SU-DHL-6 (cell line): ENCODE measurements around the gene TMEM37.

Source experiments
- H2AFZ ChIP-seq: fragments of 200-600 bp; sonication (generic); 2 replicates; pipeline ENCODE4 v1.6.1; 2014; ENCODE audit warnings: low read depth, mild to moderate bottlenecking, moderate library complexity, mixed read lengths, antibody characterized with exemption, low read length; ENCODE audit not compliant: severe bottlenecking
- H3F3A ChIP-seq: fragments of 200-600 bp; shearing (Covaris generic); 2 replicates; pipeline ENCODE4 v1.6.0; 2016; ENCODE audit warnings: antibody characterized with exemption, mild to moderate bottlenecking; ENCODE audit not compliant: insufficient read depth
- H3K27ac ChIP-seq: fragments of 200-600 bp; sonication (generic); 2 replicates; pipeline ENCODE4 v1.5.1; 2016; ENCODE audit warnings: low read depth, mild to moderate bottlenecking, low read length, moderate library complexity, mixed read lengths
- H3K27me3 ChIP-seq: fragments of 200-600 bp; sonication (generic), shearing (Covaris generic); 2 replicates; pipeline ENCODE4 v1.6.0; 2014; ENCODE audit warnings: mild to moderate bottlenecking, low read length
- H3K36me3 ChIP-seq: fragments of 200-600 bp; sonication (generic); 2 replicates; pipeline ENCODE4 v1.6.1; 2014; ENCODE audit warnings: mild to moderate bottlenecking, low read length, mixed read lengths
- H3K4me2 ChIP-seq: fragments of 300-600, 200-600 bp; shearing (Covaris generic), sonication (generic); 2 replicates; pipeline ENCODE4 v1.6.0; 2014; ENCODE audit warnings: low read length, low read depth, mild to moderate bottlenecking; ENCODE audit not compliant: poor library complexity, severe bottlenecking
- H3K4me3 ChIP-seq: fragments of 200-600 bp; sonication (generic); 2 replicates; pipeline ENCODE4 v1.5.1; 2014; ENCODE audit warnings: antibody characterized with exemption, low read length, mild to moderate bottlenecking, mixed read lengths; ENCODE audit not compliant: insufficient read depth, poor library complexity, severe bottlenecking
- H3K79me2 ChIP-seq: fragments of 200-600 bp; sonication (generic); 2 replicates; pipeline ENCODE4 v1.6.1; 2014; ENCODE audit warnings: mild to moderate bottlenecking, low read length, moderate library complexity; ENCODE audit not compliant: insufficient read depth
- H3K9ac ChIP-seq: fragments of 200-600 bp; sonication (generic); 2 replicates; pipeline ENCODE4 v1.7.0; 2014; ENCODE audit warnings: mild to moderate bottlenecking, low read length
- H3K9me2 ChIP-seq: fragments of 200-600 bp; sonication (generic); replicated peaks from 2 replicates; pipeline ENCODE4 v1.6.1; 2014; ENCODE audit warnings: low read length; ENCODE audit not compliant: insufficient read depth
- H3K9me3 ChIP-seq: fragments of 200-600 bp; sonication (generic); 2 replicates; pipeline ENCODE4 v1.6.1; 2014; ENCODE audit warnings: low read length, mixed read lengths; ENCODE audit not compliant: insufficient read depth
- H4K20me1 ChIP-seq: fragments of 200-600 bp; sonication (generic); 2 replicates; pipeline ENCODE4 v1.6.1; 2014; ENCODE audit warnings: low read depth, mild to moderate bottlenecking, antibody characterized with exemption, low read length, moderate library complexity, mixed read lengths
- EZH2phosphoT487 ChIP-seq: fragments of 200-600 bp; sonication (generic), shearing (Covaris generic); conservative IDR thresholded peaks from 2 replicates; pipeline ENCODE4 v1.6.1; 2018; ENCODE audit warnings: mild to moderate bottlenecking, antibody characterized with exemption, low read length, moderate library complexity, mixed read lengths
- TF ChIP-seq, protein P1 (sequence below): fragments of 200-600 bp; sonication (generic); IDR thresholded peaks from one replicate; pipeline ENCODE4 v1.5.1; 2017; ENCODE audit warnings: antibody characterized with exemption, mild to moderate bottlenecking, low read length, moderate library complexity; ENCODE audit not compliant: insufficient read depth, poor library complexity, severe bottlenecking

Gene TMEM37

DNA sequence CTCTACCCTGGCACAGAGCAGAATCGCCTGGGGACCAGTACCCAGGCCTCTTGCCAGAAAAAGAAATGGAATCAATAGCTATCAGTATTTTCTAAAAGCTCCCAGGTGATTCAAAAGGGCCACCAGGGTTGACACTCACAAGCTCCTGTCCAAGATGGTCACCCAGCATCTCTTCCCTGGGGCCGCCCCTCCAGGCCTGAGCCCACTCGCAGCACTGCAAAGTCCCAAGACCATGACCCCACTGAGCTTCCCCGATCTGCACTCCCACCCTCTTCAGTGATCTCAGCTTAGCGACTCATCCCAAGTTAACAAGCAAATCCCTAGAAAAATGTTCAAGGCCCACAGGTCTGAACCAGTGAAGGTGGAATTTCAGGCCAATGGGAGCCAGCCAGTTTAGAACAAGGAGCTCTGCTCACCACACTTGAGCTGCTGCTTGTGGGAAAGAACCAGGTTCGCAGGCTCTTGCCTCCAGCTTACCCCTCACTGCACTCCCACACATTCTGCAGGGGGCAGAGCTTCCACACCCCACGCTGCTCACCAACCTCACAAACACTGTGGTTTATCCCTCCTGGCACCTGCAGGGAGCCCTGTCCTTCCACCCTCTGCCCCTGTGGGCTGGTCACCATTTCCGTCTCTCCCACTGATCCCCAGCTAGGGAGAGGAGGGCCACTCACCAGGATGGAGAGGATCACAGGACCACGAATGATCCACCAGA is 19.8 kb downstream of the TMEM37 start:
- no peak overlapping the region for H3K27ac ChIP-seq
- no peaks in the 10 kb centered on the region for H3K36me3 ChIP-seq
- no peak for TF ChIP-seq EZH2phosphoT487
- TF ChIP-seq, protein P1, sequence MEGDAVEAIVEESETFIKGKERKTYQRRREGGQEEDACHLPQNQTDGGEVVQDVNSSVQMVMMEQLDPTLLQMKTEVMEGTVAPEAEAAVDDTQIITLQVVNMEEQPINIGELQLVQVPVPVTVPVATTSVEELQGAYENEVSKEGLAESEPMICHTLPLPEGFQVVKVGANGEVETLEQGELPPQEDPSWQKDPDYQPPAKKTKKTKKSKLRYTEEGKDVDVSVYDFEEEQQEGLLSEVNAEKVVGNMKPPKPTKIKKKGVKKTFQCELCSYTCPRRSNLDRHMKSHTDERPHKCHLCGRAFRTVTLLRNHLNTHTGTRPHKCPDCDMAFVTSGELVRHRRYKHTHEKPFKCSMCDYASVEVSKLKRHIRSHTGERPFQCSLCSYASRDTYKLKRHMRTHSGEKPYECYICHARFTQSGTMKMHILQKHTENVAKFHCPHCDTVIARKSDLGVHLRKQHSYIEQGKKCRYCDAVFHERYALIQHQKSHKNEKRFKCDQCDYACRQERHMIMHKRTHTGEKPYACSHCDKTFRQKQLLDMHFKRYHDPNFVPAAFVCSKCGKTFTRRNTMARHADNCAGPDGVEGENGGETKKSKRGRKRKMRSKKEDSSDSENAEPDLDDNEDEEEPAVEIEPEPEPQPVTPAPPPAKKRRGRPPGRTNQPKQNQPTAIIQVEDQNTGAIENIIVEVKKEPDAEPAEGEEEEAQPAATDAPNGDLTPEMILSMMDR, result no peak
- H3K4me2 ChIP-seq, result no peak overlapping the region
- no peaks in the 10 kb centered on the region for H3K9me3 ChIP-seq
- no peak overlapping the region for H3K4me3 ChIP-seq
- H3F3A ChIP-seq, result no peaks in the 10 kb centered on the region
- no peak overlapping the region for H2AFZ ChIP-seq
- no peaks in the 10 kb centered on the region for H3K79me2 ChIP-seq
- no peaks in the 10 kb centered on the region for H4K20me1 ChIP-seq
- no peak overlapping the region for H3K9ac ChIP-seq
- H3K9me2 ChIP-seq, result no peaks in the 10 kb centered on the region
- H3K27me3 ChIP-seq, result no peaks in the 10 kb centered on the region

DNA sequence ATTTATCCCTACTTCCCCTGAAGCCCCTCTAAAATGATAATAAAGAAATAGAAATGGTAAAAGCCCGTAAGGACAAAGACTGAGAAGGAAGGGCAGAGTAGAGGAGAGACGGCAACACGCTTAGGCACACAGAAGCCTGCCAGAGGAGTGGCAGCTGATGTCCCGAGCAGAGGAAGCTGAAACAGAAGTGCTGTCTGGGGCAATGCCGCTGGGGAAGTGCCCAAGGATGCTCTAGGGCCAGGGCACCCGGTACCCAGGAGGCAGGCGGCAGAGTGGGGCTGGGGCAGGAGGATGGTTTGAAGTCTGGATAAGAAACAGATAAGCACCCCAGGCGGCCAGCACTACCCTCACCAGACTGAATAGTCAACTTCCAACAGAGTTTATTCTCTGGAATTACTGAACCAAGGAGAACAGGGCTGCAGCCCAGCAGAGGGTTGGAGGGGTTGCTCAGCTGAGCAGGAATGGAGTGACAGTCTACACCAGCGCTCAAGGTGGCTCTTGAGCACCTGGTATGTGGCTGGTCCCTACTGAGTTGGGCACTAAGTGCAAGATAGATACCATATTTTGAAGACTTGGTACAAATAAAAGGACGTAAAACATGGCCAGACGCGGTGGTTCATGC is 22.4 kb downstream of the TMEM37 start:
- Histone ChIP-seq H3F3A (no peaks in the 10 kb centered on the region), H4K20me1 (no peaks in the 10 kb centered on the region), H3K27me3 (no peaks in the 10 kb centered on the region), H3K79me2 (no peaks in the 10 kb centered on the region), H3K9me3 (no peaks in the 10 kb centered on the region), H3K4me3 (no peak overlapping the region), H3K9me2 (no peaks in the 10 kb centered on the region), H2AFZ (no peak overlapping the region), H3K4me2 (no peak overlapping the region), H3K9ac (no peak overlapping the region), H3K27ac (no peak overlapping the region), H3K36me3 (no peaks in the 10 kb centered on the region)
- no peak for TF ChIP-seq EZH2phosphoT487
- TF ChIP-seq, protein P1, result no peak

- no peaks in the 10 kb centered on the region for H3K36me3 ChIP-seq
- no peak overlapping the region for H3K4me2 ChIP-seq
Observed at GRCh38 chr2:119455066-119455718, 23.5 kb downstream of the TMEM37 start.

More at GRCh38 chr2:119455066-119455718, 23.5 kb downstream of the TMEM37 start:
- Histone ChIP-seq H3K27me3 (no peaks in the 10 kb centered on the region), H3F3A (no peaks in the 10 kb centered on the region), H4K20me1 (no peaks in the 10 kb centered on the region), H3K4me3 (no peak overlapping the region), H3K9me2 (no peaks in the 10 kb centered on the region), H2AFZ (no peak overlapping the region), H3K9ac (no peak overlapping the region), H3K27ac (no peak overlapping the region), H3K79me2 (no peaks in the 10 kb centered on the region), H3K9me3 (no peaks in the 10 kb centered on the region)
- TF ChIP-seq, protein P1, result no peak
- TF ChIP-seq EZH2phosphoT487, result no peak
